Renal cortical epithelial cell (primary cell): ENCODE data around the gene ETV4. TPM values are rescaled to one million over a fixed set of nuclear protein-coding genes. Genes with fewer than 3 reads are reported as not detected.

Experiments
- DNase-seq: peaks from one replicate; pipeline ENCODE4 v3.0.0-alpha.2; 2011; ENCODE audit warnings: low read depth
- total RNA-seq: library from RNA; depleted of rRNA; stranded (reverse); fragments of >200 nt; gene quantifications from 2 replicates; pipeline ENCODE4 v1.2.3, GENCODE V29; 2014

ETV4 gene
- total RNA-seq, 1 donor from 2014 or later, result 1.9 TPM

DNA sequence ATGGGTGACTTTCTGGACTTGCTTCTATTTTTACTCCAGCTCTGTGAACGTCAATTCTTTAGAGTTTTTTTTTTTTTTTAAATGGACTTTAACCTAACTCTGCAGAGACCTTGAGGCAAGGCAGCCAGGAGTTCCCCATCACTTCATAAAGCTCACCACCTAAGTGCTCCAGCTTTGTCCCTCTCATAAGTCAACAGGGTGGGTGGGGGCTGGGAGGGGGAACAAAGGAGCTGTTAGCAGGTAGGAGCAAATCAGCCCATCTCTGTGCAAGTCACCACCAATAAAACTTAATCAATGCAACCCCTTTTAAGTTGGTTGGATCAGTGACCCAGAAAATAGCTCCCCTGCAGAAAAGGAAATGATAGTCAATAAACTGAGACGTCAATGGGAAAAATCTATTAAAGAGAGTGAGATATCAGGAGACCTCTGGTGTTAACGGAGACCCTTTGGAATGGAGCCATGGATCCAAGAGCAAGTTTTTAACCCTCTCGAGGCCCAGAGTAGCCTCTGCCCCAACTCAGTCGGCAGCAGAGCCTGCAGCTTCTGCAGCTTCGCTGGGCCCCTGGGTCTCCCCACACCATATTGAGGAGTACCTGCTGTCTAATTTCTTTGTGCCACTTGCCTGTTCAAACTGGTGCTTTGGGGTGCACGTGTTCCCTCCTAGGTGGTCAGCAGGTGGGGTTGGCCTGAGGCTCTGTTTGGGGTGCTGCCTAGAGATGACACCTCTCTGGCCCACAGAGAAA is 27.6 kb upstream of the ETV4 start:
- DNase-seq, result no peak

DNA sequence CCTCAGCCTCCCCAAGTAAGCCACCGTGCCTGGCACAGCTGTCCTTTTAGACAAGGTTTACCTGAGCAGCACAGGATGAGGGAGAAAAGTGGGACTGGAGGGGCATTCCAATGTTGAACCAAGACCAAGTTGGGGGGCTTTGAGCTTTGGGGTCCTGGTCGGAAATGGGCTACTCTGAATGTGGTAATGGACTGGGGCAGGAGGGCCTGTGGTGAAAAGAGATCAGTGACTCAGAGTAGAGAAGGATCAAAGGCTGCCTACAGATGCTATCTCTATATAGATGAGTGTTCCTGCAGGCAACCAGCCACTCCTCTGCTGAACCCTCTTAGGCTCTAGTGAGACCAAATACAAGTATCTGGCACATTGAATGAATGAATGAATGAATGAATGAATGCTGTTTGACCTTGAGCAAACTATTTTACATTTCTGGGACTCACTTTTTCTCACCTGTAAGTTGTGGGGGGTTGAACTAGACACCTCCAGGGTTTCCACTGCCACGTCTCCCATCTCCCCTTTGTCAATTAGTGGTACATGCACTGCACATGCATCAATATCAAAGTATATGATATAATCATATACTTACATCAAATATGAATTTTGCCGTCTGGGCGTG is 26.3 kb upstream of the ETV4 start:
- no peak for DNase-seq

DNA sequence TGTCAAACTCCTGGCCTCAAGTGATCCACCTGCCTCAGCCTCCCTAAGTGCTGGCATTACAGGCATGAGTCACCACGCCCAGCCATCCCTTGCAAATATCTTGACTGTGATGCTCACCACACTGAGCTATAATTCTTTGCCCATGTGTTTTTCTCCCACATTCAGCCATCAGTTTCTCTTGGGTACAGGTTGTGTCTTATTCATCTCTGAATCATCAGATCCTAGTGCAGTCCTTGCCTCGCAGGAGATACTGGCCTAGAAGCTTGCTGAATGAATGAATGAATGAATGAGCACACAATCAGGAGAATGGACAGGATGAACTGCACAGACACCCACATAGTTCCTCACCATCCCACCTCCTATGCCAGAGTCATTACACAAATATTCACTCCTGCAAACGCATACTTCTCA is 24.4 kb upstream of the ETV4 start:
- DNase-seq, result peak; percentile 90

DNA sequence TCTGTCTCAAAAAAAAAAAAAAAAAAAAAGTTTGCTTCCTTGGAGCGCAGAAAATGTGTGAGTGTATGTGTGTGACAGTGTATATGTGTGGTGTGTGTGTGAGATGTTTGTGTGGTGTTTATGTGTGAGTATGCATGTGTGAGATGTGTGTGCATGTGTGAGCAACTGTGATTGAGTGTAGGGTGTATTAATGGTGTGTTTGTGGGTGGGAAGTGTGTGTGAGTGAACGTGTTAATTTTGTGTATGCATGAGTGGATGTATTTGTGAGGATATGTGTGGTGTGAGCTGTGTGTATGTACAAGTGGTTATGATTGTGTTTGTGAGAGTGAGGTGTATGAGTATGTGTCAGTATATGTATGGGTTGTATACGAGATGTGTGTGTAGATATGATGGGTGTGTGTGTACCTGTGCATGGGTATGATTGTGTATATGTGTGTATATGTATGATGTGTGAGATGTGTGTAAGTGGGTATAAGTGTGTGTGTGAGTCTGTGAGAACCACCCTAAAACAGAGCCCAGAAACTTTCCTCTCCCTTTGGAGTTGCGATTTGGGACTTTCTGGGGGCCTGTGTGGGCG is 22.5 kb upstream of the ETV4 start:
- DNase-seq, result no peak

DNA sequence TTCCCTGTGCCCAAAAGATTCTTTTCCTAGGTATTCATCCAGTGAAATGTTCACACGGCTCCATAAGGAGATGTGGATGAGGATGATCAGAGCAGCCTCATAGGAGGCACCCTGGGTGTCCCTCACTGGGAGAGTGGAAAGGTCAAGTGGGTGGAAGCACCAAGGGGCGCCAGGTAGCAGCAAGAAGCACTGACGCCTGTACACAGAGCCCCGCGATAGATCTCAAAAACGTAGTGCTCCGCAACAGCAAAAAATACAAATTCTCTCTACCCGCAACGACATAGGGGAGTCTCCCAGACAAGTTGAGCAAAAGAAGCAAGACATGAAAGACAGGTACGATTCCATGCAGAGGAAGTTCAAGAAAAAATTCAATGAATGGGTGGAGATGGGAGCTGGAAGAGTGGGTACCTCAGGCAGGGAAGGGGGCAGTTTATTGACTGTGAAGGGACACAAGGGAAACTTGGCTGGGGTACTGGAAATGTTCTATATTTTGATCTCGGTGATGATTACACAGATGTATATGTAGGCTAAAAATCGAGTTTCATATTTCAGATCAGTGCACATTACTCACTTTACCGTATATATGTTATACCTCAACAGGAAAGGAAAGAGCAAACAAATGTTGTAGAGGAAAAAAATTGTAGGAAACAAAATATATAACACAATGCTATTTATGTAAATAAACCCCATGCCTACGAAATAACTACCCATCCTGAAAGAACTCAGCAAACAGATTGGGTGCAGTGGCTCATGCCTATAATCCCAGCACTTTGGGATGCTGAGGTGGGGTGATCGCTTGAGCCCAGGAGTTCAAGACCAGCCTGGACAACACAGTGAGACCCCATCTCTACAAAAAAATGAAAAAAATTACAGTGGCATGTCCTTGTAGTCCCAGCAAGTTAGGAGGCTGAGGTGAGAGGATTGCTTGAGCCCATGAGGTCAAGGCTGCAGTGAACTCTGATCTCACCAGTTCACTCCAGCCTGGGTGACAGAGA is 17.8 kb upstream of the ETV4 start:
- no peak for DNase-seq

DNA sequence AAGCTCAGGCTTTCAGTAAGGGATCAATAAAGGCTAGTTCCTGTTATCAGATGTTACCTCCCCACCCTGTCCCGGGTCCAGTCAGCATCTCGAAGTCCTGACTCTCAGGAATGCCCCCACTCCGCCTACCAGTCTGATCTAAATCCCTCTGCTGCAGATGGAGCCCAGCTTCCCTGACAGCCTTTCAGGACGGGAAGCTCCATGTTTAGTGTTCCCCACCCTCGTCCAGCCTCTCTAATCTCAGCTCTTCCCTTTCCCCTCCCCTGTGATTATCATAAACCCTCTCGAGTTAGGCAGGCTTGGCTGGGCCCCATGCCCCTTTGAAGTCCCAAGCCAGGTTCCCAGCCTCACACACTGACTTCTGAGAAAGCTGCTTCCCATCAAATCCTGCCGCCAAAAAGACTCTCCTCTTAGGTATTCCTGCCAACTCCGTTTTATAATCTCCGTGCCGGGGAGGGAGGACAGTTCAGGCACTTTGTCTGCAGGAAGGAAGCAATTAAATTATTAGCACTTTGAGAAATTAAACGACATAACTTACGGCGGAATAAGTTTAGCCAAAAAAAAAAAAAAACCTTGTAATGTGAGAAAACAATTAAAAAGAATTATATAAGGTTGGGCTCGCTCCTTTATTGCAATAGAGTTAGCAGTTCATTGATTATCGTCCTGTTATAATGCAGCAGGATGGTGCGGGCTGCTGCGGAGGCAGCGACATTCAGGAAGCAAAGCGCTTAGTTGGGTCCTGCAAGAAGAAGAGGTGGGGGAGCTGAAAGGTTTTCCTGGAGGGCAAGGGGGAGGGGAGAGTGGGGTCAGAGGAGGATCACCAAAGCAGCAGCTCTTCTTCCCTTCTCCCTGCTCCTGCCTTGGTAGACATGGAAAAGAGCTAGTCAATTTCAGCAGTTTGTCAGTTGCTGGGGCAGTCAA is 16.8 kb upstream of the ETV4 start:
- no peak for DNase-seq

DNA sequence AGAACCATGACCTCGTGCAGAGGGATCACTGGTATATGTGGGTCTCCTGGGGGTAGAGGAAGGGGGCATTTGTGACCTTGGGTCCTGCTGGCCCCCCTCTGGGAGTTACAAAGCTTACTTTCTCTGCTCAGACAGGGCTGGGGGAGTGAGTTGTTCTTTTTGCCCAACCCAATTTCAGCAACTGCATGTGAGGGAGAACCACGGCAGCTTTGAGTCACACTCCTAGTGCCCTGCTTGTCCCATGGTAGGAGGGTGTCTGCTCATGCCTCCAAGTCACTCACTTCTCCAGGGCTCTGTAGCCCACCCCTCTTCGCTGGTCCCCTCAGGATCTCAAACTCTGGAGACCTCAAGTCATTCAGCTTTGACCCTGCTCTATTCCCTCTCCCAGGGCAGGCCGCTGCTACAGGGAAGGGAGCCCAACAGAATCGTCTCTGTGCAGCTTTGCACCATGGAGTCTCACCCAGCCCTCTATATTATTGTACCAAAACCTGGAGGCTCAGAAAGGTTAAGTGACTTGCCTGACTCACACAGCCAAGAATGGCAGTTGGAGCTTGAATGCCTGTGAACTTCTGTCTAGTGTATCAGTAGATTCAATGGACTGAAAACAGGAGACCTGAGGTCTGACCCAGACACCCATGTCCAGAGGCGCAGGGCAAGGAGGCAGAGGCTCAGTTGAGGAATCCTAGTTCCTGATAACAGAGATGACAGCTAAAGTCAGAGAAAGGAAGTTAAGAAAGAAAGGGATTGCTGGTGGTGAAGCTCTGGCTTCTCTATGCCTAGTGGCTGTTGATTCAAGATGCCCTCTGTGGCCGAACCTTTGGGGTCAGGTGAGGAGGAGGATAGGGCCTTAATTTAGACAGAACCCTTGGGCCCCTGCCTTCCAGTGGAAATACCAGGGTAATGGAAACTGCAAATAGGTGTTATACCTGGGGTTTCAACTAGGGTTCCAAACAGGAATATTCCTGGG is 14.6 kb upstream of the ETV4 start:
- no peak for DNase-seq

DNA sequence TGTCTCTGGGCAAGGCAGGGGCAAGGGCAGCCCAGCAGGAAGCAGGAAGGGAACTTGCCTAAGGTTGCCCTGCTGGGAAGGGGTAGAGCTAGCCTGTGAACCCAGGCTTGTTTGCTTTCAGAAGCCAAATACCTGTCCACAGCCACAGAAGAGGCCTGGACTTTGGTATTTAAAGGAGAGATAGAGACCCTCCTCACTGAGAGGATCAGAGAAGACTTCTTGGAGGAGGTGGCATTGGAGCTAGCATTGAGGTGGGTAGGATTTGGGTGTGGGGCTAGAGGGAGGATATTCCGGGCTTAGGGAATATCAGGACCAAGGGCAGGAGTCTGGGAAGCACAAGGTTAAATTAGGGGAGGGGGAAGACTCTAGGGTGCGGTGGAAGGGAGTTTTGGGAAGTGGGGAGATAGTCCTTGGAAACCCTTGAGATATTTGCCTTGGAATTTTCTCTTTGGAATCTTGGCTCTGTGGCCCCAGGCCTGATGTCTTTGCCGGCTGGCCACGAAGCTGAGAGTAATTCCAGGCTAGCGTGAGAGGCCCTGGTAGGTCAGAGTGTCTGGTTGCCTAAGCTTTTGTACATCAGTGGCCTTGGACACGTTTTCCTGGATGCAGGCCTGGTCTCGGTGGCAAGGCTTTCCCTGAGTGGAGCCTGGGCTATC is 13.1 kb upstream of the ETV4 start:
- DNase-seq, result no peak

DNA sequence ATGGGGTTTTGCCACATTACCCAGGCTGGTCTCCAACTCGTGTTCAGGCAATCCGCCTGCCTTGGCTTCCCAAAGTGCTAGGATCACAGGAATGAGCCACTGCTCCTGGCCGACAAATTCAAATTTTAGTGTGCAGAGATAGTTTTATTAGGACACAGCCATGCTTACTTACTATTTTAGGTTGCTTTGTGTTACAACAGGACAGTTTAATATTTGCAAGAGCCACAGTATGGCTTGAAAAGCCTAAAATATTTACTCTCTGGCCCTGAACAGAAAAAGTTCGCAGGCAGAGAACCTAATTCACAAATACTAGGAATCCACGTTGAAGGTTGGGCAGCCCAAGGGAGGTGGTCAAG is 12.6 kb upstream of the ETV4 start:
- no peak for DNase-seq

DNA sequence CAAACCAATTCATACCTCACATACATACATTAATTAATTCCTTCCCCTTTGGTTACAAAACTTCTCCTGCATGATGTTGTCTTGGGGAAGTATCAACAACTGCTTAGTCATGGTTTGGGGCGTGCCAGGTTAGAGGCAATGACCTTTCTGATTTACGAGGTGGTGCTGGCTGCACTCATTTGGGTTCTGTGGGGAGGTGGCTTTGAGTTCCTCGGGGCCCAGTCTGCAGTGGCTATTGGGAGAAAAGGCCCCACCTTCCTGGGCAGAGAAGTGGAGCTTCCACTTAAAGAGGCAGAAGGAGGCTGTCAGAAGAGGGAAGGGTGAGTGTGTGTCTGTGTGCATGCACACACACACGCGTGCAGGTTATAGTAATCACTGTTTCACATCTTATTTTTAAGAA is 10.2 kb upstream of the ETV4 start:
- peak; percentile 87 for DNase-seq

DNA sequence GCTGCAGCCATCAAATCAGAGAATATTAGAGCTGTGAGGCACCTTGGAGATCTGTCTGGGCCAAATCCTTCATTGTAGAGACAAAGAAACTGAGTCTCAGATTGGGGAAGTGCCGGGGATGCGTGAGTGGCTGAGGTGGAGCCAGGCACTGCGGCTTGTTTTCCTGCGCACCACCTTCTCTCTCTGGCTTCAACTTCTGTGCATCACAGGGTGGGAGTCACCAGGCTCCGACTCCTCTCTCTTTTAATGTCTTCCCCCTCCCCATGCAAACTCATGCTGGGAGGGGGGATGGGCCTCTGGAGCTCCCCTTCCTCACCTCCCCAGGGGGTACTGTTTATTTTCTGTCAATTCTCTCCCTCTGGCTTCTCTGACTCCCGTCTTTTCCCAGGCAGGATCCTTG is 8.7 kb upstream of the ETV4 start:
- no peak for DNase-seq

DNA sequence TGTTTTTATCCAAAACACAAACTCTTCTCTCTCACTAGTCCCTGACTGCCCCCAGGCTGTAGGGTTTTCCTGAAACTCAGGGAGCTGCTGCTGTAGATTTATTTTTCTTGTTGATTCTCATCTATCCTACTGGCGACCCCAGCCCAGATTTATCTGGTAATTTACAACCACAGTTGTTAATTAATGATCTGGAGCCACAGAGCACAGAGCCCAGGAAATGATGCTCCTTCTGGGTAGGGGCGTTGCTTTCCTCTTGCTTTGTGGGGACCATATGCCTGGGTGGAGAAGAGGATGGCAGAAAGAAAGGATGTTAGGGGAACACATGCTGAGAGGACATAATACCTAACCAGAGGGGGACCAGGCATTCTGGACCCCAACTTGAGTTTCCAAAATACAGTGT is 7.4 kb upstream of the ETV4 start:
- no peak for DNase-seq

DNA sequence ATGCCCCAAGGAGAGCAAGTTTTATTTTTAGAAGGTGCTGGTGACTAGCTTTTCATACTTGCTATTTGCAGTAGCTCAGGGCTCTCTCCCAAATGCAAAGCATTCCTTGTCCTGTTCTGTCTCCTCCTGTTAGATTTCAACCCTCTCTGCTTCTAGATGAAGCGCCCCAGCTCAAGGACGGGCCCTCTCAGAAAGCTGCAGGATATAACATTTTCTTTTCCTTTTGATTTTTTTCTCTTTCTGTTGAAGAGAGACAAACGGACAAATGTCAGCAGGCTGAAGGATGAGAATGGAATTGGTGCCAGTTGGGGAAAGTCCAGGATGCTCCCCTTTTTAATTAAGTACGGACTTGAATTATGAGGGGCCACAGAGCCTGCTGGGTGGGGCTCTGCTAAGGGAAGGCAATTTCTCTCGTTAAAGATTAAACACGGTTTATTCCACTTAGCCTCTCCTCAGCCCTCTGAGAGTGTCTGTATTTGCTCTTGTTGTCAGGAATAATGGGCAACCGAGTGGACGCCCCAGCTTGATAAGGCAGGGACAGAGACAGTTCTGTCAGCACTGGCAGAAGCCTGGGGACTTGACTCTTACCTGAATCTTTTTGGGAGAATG is 6.2 kb upstream of the ETV4 start:
- no peak for DNase-seq

DNA sequence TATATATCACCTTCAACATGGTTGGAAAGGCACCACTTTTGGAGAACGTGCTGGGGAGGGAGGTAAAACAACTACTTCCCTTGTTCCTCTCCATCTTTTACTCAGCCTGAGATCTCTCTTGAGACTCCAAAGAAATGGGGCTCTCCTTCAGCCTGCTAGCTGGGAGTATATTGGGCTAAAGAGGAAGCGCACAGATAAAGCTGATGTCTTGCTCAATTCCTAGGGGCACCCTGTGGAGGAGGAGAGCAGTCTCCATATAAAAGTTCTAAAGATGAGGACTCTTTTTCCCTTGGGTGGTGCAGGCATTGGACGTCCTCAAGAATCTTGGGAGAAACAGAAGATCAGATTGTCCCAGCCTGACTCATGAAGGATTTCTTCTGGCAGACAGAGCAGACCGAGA is 4.6 kb upstream of the ETV4 start:
- no peak for DNase-seq

DNA sequence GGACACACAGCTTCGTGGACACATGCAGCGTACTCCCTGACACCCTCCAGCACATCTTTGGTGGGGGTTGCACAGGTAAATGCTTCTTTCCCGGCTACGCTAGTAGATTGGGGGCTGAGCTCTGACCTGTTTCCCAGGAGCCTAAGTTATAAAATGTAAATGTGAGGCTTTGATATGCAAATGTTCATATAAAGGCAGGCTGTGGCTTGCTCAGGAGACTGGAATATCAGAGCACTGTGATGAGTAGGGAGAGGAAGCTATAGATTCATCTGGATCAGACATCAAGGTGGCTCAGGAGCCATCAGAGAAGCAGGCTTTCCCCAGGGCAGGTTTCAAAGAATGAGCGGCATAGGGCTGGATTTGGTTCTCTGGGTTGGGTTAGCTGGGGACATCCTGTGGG is 3.4 kb upstream of the ETV4 start:
- DNase-seq, result no peak

DNA sequence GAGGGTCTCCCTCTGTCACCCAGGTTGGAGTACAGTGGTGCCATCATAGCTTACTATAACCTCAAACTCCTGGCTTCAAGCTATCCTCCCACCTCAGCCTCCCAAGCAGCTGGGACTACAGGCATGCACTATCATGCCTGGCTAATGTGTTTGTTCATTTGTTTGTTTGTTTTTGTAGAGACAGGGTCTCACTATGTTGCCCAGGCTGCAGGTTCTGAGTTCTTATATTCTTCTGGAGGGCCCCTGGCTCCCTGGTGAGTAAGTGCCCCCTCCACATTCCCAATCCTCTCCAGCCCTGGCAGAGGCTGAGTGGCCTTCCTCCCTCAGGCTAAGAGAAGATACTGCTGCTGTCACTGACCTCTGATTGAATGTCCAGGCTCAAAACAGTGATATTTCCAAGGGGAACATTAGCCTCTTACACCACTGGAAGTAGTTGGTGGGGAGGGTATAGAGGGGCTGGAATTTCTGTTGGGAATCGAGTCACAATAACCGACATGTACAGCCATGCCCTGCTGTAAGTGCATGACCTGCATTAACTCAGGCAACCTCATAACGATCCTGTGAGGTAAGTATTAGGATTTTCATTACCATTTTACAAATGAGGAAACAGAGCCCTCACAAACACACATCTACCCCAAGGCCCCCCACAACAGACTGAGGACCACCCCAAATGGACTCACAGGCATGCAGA is 2.7 kb upstream of the ETV4 start:
- DNase-seq, result no peak

DNA sequence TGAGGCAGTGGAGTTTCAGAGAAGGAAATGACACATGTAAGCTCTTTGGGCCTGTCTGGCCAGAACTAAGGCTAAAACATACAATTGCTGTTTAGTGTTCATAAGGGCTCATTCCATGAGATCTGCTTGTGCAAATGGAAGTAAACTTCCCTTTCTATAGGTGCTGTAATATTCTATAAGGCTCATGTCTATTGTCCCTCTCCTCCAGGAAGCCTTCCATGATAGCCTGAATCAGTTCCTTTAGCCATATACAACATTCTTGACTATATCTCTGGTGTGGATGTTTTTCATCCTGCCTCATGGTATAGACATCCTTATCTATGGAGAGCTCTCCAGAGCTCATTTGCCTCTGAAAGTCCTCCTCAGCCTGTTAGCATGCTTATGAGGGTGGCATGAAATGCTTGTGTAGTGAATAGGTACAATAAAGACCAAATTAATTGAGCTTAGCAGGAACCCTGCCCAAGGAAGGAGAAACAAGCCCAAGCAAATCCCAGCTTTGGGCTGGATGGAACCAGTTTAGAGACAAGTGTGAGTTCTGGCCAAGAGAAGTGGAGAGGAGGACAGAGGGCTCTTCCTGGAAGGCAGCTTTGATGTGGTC is 1.6 kb upstream of the ETV4 start:
- no peak for DNase-seq

DNA sequence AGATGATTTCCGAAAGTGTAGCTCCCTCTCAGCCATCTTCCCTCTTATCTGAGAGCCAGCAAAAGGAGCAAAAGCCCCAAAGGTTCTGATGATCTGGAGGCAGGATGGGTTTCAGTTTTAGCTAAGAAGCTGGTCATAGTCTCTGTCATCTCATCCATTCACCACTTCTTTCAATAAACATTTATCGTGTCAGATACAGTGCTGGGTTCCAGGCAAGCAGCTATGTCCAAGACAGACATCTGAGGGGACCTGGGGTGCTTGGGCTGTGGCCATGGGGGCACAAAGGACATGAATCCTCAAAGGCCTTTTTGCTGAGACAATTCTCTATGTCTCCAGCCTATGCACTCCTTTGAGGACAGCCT is 1.0 kb upstream of the ETV4 start:
- DNase-seq, result no peak

DNA sequence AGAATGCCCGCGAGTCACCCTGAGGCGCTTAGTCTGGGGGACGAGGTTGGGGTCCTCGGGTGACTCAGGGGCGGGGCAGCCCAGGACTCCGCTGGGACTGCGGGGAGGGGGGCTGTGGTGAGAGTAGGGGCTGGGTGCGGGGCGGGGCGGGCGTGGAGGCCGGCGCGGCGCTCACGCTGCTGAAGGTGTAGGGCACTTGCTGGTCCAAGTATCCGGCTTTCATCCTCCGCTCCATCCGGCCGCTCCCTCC is 832 bp downstream of the ETV4 start:
- DNase-seq, result no peak
